GM12878 (cell line): Measurements from ENCODE around the gene PAF1. TPM values are rescaled to one million over a fixed set of nuclear protein-coding genes. Genes with fewer than 3 reads are reported as not detected.

ENCODE experiments used
- BHLHE40 ChIP-seq, 2 experiments: fragments of 450-650 bp in 1 of 2; IDR thresholded peaks; 2 replicates each; pipeline ENCODE4 v1.6.1; 2011 to 2017; ENCODE audit warnings: low read depth in 2 of 2, borderline replicate concordance in 1 of 2, improper control_type of control experiment in 1 of 2, low read length in 1 of 2, mild to moderate bottlenecking in 1 of 2
- IKZF1 ChIP-seq: fragments of 450-650 bp; conservative IDR thresholded peaks from 2 replicates; pipeline ENCODE4 v1.6.1; 2017; ENCODE audit warnings: antibody characterized with exemption, mild to moderate bottlenecking
- KAT2A ChIP-seq: conservative IDR thresholded peaks from 2 replicates; pipeline ENCODE4 v1.6.1; 2011; ENCODE audit warnings: low read depth, low read length; ENCODE audit not compliant: control insufficient read depth
- NFIC ChIP-seq: IDR thresholded peaks from 2 replicates; pipeline ENCODE4 v1.6.1; 2012; ENCODE audit warnings: low read depth, mild to moderate bottlenecking, inconsistent platforms, low read length, moderate library complexity
- PAX5 ChIP-seq: IDR thresholded peaks from 2 replicates; pipeline ENCODE4 v1.6.1; 2011; ENCODE audit warnings: low read depth, low read length, borderline replicate concordance
- RAD21 ChIP-seq: IDR thresholded peaks from 2 replicates; pipeline ENCODE4 v1.6.1; 2011; ENCODE audit warnings: mild to moderate bottlenecking, low read depth, low read length, moderate library complexity; ENCODE audit not compliant: insufficient read depth
- RAD51 ChIP-seq: fragments of 450-650 bp; IDR thresholded peaks from 2 replicates; pipeline ENCODE4 v1.6.1; 2016; ENCODE audit warnings: moderate library complexity, mild to moderate bottlenecking, inconsistent platforms
- SIX5 ChIP-seq: IDR thresholded peaks from 2 replicates; pipeline ENCODE4 v1.6.1; 2011; ENCODE audit warnings: mild to moderate bottlenecking, low read depth, low read length, moderate library complexity; ENCODE audit not compliant: severe bottlenecking
- SMARCA5 ChIP-seq: fragments of 450-650 bp; IDR thresholded peaks from 2 replicates; pipeline ENCODE4 v1.6.1; 2017; ENCODE audit warnings: mild to moderate bottlenecking
- TBL1XR1 ChIP-seq: IDR thresholded peaks from 2 replicates; pipeline ENCODE4 v1.6.1; 2012; ENCODE audit warnings: low read depth, low read length, improper control_type of control experiment
- polyA plus RNA-seq, 11 experiments: library from polyadenylated mRNA; depleted of rRNA in 4 of 11; unstranded in 6 of 11; stranded (reverse) in 5 of 11; fragments of >200 nt; fragmentation: Nextera tagmentation in 4 of 11; fragmentation: Illumina TruSeq in 1 of 11; extraction: Ambion mirVana in 4 of 11; extraction: Trizol in 1 of 11; gene quantifications; 1 replicate in 1 of 11; 2 replicates in 10 of 11; pipeline versions ENCODE4 v1.2.1 to v1.2.3, GENCODE V29; 2011 to 2016; ENCODE audit warnings: inconsistent platforms in 2 of 11, missing spikeins in 2 of 11, low read depth in 1 of 11
- total RNA-seq, 4 experiments: library from RNA; depleted of rRNA in 3 of 4; stranded (reverse); fragments of >200 nt in 3 of 4; fragmentation: Illumina TruSeq in 1 of 4; extraction: Trizol in 1 of 4; gene quantifications; 2 replicates each; pipeline versions ENCODE4 v1.2.1 to v1.2.3, GENCODE V29; 2013 to 2021
- TF ChIP-seq, protein P1 (sequence below): fragments of 450-650 bp; IDR thresholded peaks from 2 replicates; pipeline ENCODE4 v1.6.1; 2016; ENCODE audit warnings: mild to moderate bottlenecking

PAF1 gene
- total and polyA plus RNA-seq, 10 of the 15 experiments (the other 5 are each of a cell fraction or from before 2014, with no cell fraction given), result 1.7 to 45.8 (median 39.6) TPM

GRCh38 chr19:39397360-39398296 is 6.7 kb upstream of the PAF1 start (continued):
- TF ChIP-seq PAX5 (peak; percentile 41; the same call in 1 of the 2 replicates), RAD21 (peak; percentile 94), SIX5 (no peak), NFIC (no peak), TBL1XR1 (0 out of 2 replicates have a peak, but pooled peaks have one; percentile 14), BHLHE40 (IDR thresholded peaks at IDR 0.05; ENCODE audit: borderline replicate concordance in 1 of 2, low read depth in 2 of 2, low read length in 1 of 2) (peak; percentile 73 to 77; a peak in 2 of 4 replicates), SMARCA5 (peak; percentile 100), IKZF1 (peak; percentile 52), KAT2A (no peak), RAD51 (no peak)
- TF ChIP-seq, protein P1, sequence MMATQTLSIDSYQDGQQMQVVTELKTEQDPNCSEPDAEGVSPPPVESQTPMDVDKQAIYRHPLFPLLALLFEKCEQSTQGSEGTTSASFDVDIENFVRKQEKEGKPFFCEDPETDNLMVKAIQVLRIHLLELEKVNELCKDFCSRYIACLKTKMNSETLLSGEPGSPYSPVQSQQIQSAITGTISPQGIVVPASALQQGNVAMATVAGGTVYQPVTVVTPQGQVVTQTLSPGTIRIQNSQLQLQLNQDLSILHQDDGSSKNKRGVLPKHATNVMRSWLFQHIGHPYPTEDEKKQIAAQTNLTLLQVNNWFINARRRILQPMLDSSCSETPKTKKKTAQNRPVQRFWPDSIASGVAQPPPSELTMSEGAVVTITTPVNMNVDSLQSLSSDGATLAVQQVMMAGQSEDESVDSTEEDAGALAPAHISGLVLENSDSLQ, result 0 out of 2 replicates have a peak, but pooled peaks have one; percentile 7
